ENCODE measurements around the gene PPP2R3B. TPM values are rescaled to one million over a fixed set of nuclear protein-coding genes. Genes with fewer than 3 reads are reported as not detected.
"Not testable (repeated sequence)": the region's sequence is repeated elsewhere in the genome, so short reads cannot be mapped to it uniquely, and the experiment has no call there.

The PPP2R3B gene
- total RNA-seq, 1 donor from 2014 or later, result 28.2 TPM

- no peak for TF ChIP-seq CTCF (IDR thresholded peaks at IDR 0.05)
- DNase-seq (ENCODE audit: extremely low spot score, unreplicated experiment), result no peak
- H3K27ac Mint-ChIP-seq (ENCODE audit: unreplicated experiment), result no peak overlapping the region
- H3K9me3 Mint-ChIP-seq (ENCODE audit: unreplicated experiment), result no peaks in the 10 kb centered on the region
- H3K4me1 Mint-ChIP-seq (ENCODE audit: unreplicated experiment), result peaks cover 11% of the 10 kb centered on the region
- peaks cover 5% of the 10 kb centered on the region for H3K27me3 Mint-ChIP-seq (ENCODE audit: unreplicated experiment)
- H3K36me3 Mint-ChIP-seq (ENCODE audit: unreplicated experiment), result no peaks in the 10 kb centered on the region
- no peak overlapping the region for H3K4me3 Mint-ChIP-seq (ENCODE audit: unreplicated experiment)
Measured at GRCh38 chrX:378443-378842, 8.3 kb downstream of the PPP2R3B start.

- not testable (repeated sequence) for H3K4me3 Mint-ChIP-seq (ENCODE audit: unreplicated experiment); H3K27me3 Mint-ChIP-seq (ENCODE audit: unreplicated experiment); H3K27ac Mint-ChIP-seq (ENCODE audit: unreplicated experiment); H3K36me3 Mint-ChIP-seq (ENCODE audit: unreplicated experiment); H3K9me3 Mint-ChIP-seq (ENCODE audit: unreplicated experiment); DNase-seq (ENCODE audit: extremely low spot score, unreplicated experiment)
- peaks cover 19% of the 10 kb centered on the region for H3K4me1 Mint-ChIP-seq (ENCODE audit: unreplicated experiment)
Measured at GRCh38 chrX:376206-376605, 10.5 kb downstream of the PPP2R3B start.

- H3K9me3 Mint-ChIP-seq (ENCODE audit: unreplicated experiment), result no peaks in the 10 kb centered on the region
- H3K36me3 Mint-ChIP-seq (ENCODE audit: unreplicated experiment), result no peaks in the 10 kb centered on the region
- H3K4me3 Mint-ChIP-seq (ENCODE audit: unreplicated experiment), result peak overlapping the region; percentile 43
- peaks cover 19% of the 10 kb centered on the region for H3K4me1 Mint-ChIP-seq (ENCODE audit: unreplicated experiment)
- H3K27me3 Mint-ChIP-seq (ENCODE audit: unreplicated experiment), result peaks cover 8% of the 10 kb centered on the region
- H3K27ac Mint-ChIP-seq (ENCODE audit: unreplicated experiment), result no peak overlapping the region
- TF ChIP-seq CTCF (IDR thresholded peaks at IDR 0.05), result no peak
- no peak for DNase-seq (ENCODE audit: extremely low spot score, unreplicated experiment)
Measured at GRCh38 chrX:375181-376036, 11.3 kb downstream of the PPP2R3B start.

GRCh38 chrX:374596-374995 lies 12.1 kb downstream of the PPP2R3B start:
- no peaks in the 10 kb centered on the region for H3K36me3 Mint-ChIP-seq (ENCODE audit: unreplicated experiment)
- no peaks in the 10 kb centered on the region for H3K9me3 Mint-ChIP-seq (ENCODE audit: unreplicated experiment)
- DNase-seq (ENCODE audit: extremely low spot score, unreplicated experiment), result no peak
- H3K27me3 Mint-ChIP-seq (ENCODE audit: unreplicated experiment), result peaks cover 8% of the 10 kb centered on the region
- H3K27ac Mint-ChIP-seq (ENCODE audit: unreplicated experiment), result peak overlapping the region; percentile 10
- TF ChIP-seq CTCF (IDR thresholded peaks at IDR 0.05), result no peak
- H3K4me3 Mint-ChIP-seq (ENCODE audit: unreplicated experiment), result peak overlapping the region; percentile 79
- peaks cover 19% of the 10 kb centered on the region for H3K4me1 Mint-ChIP-seq (ENCODE audit: unreplicated experiment)

- peak; percentile 84 for DNase-seq (ENCODE audit: extremely low spot score, unreplicated experiment)
- peaks cover 25% of the 10 kb centered on the region for H3K4me1 Mint-ChIP-seq (ENCODE audit: unreplicated experiment)
- peaks cover 8% of the 10 kb centered on the region for H3K27me3 Mint-ChIP-seq (ENCODE audit: unreplicated experiment)
- peak overlapping the region; percentile 79 for H3K4me3 Mint-ChIP-seq (ENCODE audit: unreplicated experiment)
- peak overlapping the region; percentile 10 for H3K27ac Mint-ChIP-seq (ENCODE audit: unreplicated experiment)
- no peaks in the 10 kb centered on the region for H3K9me3 Mint-ChIP-seq (ENCODE audit: unreplicated experiment)
- TF ChIP-seq CTCF (IDR thresholded peaks at IDR 0.05), result peak; percentile 7
- no peaks in the 10 kb centered on the region for H3K36me3 Mint-ChIP-seq (ENCODE audit: unreplicated experiment)
Measured at GRCh38 chrX:373641-374471, 12.9 kb downstream of the PPP2R3B start.
